Astrocyte (in vitro differentiated cells and primary cell): ENCODE data around the gene POR. TPM values are rescaled to one million over a fixed set of nuclear protein-coding genes. Genes with fewer than 3 reads are reported as not detected.

Experiments used
- DNase-seq: peaks from one replicate; pipeline ENCODE4 v3.0.0-alpha.2; 2010; ENCODE audit warnings: low read depth
- FAIRE-seq: peaks from 2 replicates; lab custom pipeline; 2011; peaks lifted over from hg19 to GRCh38; lab: Jason Lieb, UNC
- H2AFZ ChIP-seq: 2 replicates; pipeline ENCODE4 v1.6.0; 2012; ENCODE audit warnings: low read depth, low read length, inconsistent platforms
- H3K27ac ChIP-seq: 2 replicates; pipeline ENCODE4 v1.5.1; 2011; ENCODE audit warnings: low read depth, low read length, inconsistent platforms
- H3K27me3 ChIP-seq: 2 replicates; pipeline ENCODE4 v1.6.0; 2011; ENCODE audit warnings: low read length, inconsistent platforms; ENCODE audit not compliant: insufficient read depth
- H3K36me3 ChIP-seq: 2 replicates; pipeline ENCODE4 v1.5.1; 2011; ENCODE audit warnings: low read length, inconsistent platforms; ENCODE audit not compliant: insufficient read depth
- H3K4me1 ChIP-seq: 2 replicates; pipeline ENCODE4 v1.5.1; 2011; ENCODE audit warnings: low read length, inconsistent platforms; ENCODE audit not compliant: insufficient read depth
- H3K4me2 ChIP-seq: 2 replicates; pipeline ENCODE4 v1.6.0; 2012; ENCODE audit warnings: low read length, inconsistent platforms
- H3K4me3 ChIP-seq: 2 replicates; pipeline ENCODE4 v1.5.1; 2011; ENCODE audit warnings: low read depth, mild to moderate bottlenecking, low read length, inconsistent platforms; ENCODE audit not compliant: insufficient read depth
- H3K79me2 ChIP-seq: 2 replicates; pipeline ENCODE4 v1.6.0; 2012; ENCODE audit warnings: mild to moderate bottlenecking, low read length, inconsistent platforms; ENCODE audit not compliant: insufficient read depth
- H3K9ac ChIP-seq: 2 replicates; pipeline ENCODE4 v1.6.0; 2012; ENCODE audit warnings: mild to moderate bottlenecking, low read length, inconsistent platforms
- H3K9me3 ChIP-seq: 2 replicates; pipeline ENCODE4 v1.5.1; 2012; ENCODE audit warnings: low read depth, mild to moderate bottlenecking, low read length, inconsistent platforms; ENCODE audit not compliant: insufficient read depth
- H4K20me1 ChIP-seq: 2 replicates; pipeline ENCODE4 v1.6.0; 2012; ENCODE audit warnings: low read length, inconsistent platforms; ENCODE audit not compliant: insufficient read depth
- H3K27ac Mint-ChIP-seq: one replicate; pipeline ENCODE4 v1.8.0; 2021; ENCODE audit warnings: mild to moderate bottlenecking, mixed read lengths; ENCODE audit not compliant: unreplicated experiment
- H3K27me3 Mint-ChIP-seq: one replicate; pipeline ENCODE4 v1.8.0; 2021; ENCODE audit warnings: low read depth, mixed read lengths; ENCODE audit not compliant: unreplicated experiment
- H3K36me3 Mint-ChIP-seq: one replicate; pipeline ENCODE4 v1.8.0; 2021; ENCODE audit warnings: low read depth, mixed read lengths; ENCODE audit not compliant: unreplicated experiment
- H3K4me1 Mint-ChIP-seq: one replicate; pipeline ENCODE4 v1.8.0; 2021; ENCODE audit warnings: low read depth, mixed read lengths; ENCODE audit not compliant: unreplicated experiment
- H3K4me3 Mint-ChIP-seq: one replicate; pipeline ENCODE4 v1.8.0; 2021; ENCODE audit warnings: mild to moderate bottlenecking, moderate library complexity, mixed read lengths; ENCODE audit not compliant: unreplicated experiment
- H3K9me3 Mint-ChIP-seq: one replicate; pipeline ENCODE4 v1.8.0; 2021; ENCODE audit warnings: mild to moderate bottlenecking, mixed read lengths; ENCODE audit not compliant: unreplicated experiment
- EZH2 ChIP-seq: IDR thresholded peaks from 2 replicates; pipeline ENCODE4 v1.6.1; 2012; ENCODE audit warnings: mild to moderate bottlenecking, low read length, inconsistent platforms; ENCODE audit not compliant: insufficient read depth
- total RNA-seq: library from RNA; stranded (reverse); gene quantifications from 2 replicates; pipeline ENCODE4 v1.2.1, GENCODE V29; 2021
- TF ChIP-seq, protein P1 (sequence below): IDR thresholded peaks from 2 replicates; pipeline ENCODE4 v1.5.1; 2011; ENCODE audit warnings: low read depth, mild to moderate bottlenecking, inconsistent platforms, low read length, moderate library complexity; ENCODE audit not compliant: insufficient read depth

The POR gene
- total RNA-seq, 1 donor from 2014 or later: 73.6 TPM

DNA sequence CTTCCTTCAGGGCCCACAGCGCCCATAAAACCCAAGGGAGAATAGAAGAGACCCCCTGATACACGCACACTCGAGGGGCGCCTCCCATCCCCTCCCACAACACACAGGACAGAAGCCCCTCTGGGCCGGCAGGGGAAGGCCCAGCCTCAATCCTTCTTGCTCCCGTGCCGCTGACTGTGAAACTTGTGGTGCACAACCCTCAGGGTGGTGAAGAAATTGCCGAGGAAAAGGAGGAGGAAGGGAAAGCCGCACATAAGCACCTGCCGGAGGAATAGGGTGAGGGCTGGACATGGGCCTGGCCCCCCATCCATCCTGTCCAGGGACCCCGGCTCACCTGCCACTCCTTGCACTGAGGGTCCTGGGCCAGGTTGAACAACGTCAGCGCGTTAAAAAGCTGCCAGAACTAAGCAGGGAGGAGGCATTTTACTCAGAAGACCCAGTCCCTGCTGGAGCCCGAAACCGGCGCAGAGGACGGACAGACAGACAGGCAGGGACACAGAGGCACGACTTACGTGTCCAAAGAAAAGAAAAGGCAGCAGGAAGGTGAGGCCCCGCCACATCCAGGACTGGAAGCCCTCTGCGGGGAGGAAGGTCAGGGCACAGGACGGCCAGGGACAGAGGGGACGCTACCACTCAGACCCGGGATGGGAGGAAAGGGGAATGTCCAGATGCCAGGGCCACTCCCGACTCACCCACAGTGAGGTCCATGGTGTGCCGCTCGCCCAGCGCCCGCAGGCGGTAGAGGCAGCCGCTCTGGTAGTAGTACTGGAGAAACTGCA lies 72.3 kb downstream of the POR start:
- Mint-ChIP-seq H3K36me3 (peaks cover 12% of the 10 kb centered on the region), H3K4me3 (no peak overlapping the region), H3K27me3 (no peaks in the 10 kb centered on the region), H3K9me3 (no peaks in the 10 kb centered on the region), H3K27ac (no peak overlapping the region), H3K4me1 (peaks cover 9% of the 10 kb centered on the region)
- no peak for FAIRE-seq
- Histone ChIP-seq H3K4me3 (no peak overlapping the region), H4K20me1 (peaks cover 3% of the 10 kb centered on the region), H3K9me3 (no peaks in the 10 kb centered on the region), H3K4me2 (no peak overlapping the region), H3K27ac (no peak overlapping the region), H3K4me1 (peaks cover 4% of the 10 kb centered on the region), H3K79me2 (no peaks in the 10 kb centered on the region), H3K36me3 (no peaks in the 10 kb centered on the region), H2AFZ (no peak overlapping the region), H3K9ac (no peak overlapping the region), H3K27me3 (no peaks in the 10 kb centered on the region)
- TF ChIP-seq EZH2: no peak
- DNase-seq: no peak

DNA sequence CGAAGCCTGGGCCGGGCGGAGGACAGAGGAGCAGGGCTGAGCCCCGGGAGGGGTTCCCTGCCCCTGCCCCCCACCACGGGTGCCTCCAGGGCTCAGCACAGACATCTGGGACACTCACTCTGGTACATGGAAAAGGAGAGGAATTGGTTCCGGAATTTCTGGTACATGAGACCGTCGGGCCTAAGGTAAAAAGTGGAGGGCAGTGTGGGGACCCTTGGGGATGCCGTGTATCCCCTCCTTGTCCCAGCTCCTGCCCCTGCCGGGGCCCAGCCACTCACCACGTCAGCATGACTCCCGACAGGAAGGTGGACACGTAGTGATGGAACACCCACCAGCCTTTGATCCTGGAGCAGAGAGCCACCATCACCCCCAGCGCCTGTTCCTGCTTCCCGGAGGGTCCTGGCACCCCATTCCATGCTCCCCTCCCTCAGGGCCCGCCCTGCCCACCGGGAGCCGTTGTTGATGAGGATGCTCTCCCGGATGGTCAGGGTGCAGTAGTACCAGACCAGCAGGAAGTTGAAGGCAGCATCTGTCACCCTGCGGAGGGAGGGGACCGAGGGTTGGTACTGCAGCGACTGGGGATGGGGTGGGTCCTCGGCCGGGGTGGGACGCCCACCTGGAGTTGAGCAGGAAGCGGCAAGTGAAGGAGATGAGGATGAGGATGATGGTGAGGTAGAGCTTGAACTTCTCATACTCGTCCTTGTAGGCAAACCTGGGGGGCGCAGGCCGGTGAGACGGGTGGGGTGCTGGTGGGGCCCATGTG lies 73.0 kb downstream of the POR start:
- TF ChIP-seq EZH2: no peak
- TF ChIP-seq, protein P1, sequence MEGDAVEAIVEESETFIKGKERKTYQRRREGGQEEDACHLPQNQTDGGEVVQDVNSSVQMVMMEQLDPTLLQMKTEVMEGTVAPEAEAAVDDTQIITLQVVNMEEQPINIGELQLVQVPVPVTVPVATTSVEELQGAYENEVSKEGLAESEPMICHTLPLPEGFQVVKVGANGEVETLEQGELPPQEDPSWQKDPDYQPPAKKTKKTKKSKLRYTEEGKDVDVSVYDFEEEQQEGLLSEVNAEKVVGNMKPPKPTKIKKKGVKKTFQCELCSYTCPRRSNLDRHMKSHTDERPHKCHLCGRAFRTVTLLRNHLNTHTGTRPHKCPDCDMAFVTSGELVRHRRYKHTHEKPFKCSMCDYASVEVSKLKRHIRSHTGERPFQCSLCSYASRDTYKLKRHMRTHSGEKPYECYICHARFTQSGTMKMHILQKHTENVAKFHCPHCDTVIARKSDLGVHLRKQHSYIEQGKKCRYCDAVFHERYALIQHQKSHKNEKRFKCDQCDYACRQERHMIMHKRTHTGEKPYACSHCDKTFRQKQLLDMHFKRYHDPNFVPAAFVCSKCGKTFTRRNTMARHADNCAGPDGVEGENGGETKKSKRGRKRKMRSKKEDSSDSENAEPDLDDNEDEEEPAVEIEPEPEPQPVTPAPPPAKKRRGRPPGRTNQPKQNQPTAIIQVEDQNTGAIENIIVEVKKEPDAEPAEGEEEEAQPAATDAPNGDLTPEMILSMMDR: no peak
- Histone ChIP-seq H3K36me3 (no peaks in the 10 kb centered on the region), H4K20me1 (peaks cover 4% of the 10 kb centered on the region), H3K9me3 (no peaks in the 10 kb centered on the region), H3K79me2 (no peaks in the 10 kb centered on the region), H3K4me3 (no peak overlapping the region), H2AFZ (no peak overlapping the region), H3K27me3 (no peaks in the 10 kb centered on the region), H3K4me1 (peaks cover 4% of the 10 kb centered on the region), H3K4me2 (no peak overlapping the region), H3K9ac (no peak overlapping the region), H3K27ac (no peak overlapping the region)
- no peaks in the 10 kb centered on the region for H3K27me3 Mint-ChIP-seq
- FAIRE-seq (no peak), DNase-seq (no peak)
- no peaks in the 10 kb centered on the region for H3K9me3 Mint-ChIP-seq
- H3K36me3 Mint-ChIP-seq: peaks cover 12% of the 10 kb centered on the region
- no peak overlapping the region for H3K4me3 Mint-ChIP-seq
- H3K27ac Mint-ChIP-seq: no peak overlapping the region
- H3K4me1 Mint-ChIP-seq: peaks cover 9% of the 10 kb centered on the region

DNA sequence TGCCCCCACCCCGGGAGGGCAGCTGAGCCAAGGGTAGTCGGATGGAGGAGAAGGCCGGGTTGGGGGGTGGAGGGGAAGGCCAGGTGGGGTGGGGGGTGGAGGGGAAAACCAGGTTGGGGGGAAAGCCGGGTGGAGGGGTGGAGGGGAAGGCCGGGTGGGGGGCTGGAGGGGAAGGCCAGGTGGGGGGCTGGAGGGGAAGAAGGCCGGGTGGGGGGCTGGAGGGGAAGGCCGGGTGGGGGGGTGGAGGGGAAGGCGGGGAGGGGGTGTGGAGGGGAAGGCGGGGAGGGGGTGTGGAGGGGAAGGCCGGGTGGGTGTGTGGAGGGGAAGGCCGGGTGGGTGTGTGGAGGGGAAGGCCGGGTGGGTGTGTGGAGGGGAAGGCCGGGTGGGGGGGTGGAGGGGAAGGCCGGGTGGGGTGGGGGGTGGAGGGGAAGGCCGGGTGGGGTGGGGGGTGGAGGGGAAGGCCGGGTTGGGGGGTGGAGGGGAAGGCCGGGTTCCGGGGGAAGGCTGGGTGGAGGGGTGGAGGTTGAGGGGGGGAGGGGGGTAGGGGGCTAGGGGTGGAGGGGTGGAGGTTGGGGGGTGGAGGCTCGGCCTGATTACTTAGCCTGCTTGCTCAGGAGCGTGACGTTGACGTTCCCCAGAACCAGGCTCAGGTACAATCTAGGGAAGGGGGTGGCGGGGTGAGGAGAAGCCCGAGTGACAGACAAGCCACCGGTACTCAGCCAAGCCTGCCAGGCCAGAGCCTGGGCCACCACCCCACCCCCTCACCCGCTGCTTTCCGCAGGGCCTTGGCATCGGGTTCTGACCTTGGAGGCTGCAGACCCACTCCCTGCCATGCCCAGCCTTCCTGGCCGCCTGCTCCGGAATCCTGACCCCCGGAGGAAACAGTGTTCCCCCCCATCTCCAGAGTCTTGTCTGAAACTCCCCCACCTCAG lies 73.9 kb downstream of the POR start:
- no peaks in the 10 kb centered on the region for H3K9me3 Mint-ChIP-seq
- Histone ChIP-seq H3K27ac (no peak overlapping the region), H4K20me1 (peaks cover 9% of the 10 kb centered on the region), H3K4me1 (peaks cover 9% of the 10 kb centered on the region), H3K36me3 (no peaks in the 10 kb centered on the region), H3K4me2 (no peak overlapping the region), H3K9ac (no peak overlapping the region), H2AFZ (no peak overlapping the region), H3K9me3 (no peaks in the 10 kb centered on the region), H3K79me2 (no peaks in the 10 kb centered on the region), H3K4me3 (no peak overlapping the region), H3K27me3 (no peaks in the 10 kb centered on the region)
- H3K36me3 Mint-ChIP-seq: peaks cover 11% of the 10 kb centered on the region
- no peak for TF ChIP-seq EZH2
- TF ChIP-seq, protein P1: no peak
- no peak overlapping the region for H3K4me3 Mint-ChIP-seq
- H3K27ac Mint-ChIP-seq: no peak overlapping the region
- H3K27me3 Mint-ChIP-seq: no peaks in the 10 kb centered on the region
- H3K4me1 Mint-ChIP-seq: peaks cover 9% of the 10 kb centered on the region
- DNase-seq (no peak), FAIRE-seq (no peak)
